Measurements from ENCODE around the gene POLD1. TPM values are rescaled to one million over a fixed set of nuclear protein-coding genes. Genes with fewer than 3 reads are reported as not detected.
A peak's percentile ranks its signal among the peaks of the same experiment; 100 is the strongest.

POLD1 gene
- total and polyA plus RNA-seq, 2 donors (not counting 3 experiments of a cell fraction or from before 2014, with no cell fraction given) = 40.9 to 63.9 TPM

DNA sequence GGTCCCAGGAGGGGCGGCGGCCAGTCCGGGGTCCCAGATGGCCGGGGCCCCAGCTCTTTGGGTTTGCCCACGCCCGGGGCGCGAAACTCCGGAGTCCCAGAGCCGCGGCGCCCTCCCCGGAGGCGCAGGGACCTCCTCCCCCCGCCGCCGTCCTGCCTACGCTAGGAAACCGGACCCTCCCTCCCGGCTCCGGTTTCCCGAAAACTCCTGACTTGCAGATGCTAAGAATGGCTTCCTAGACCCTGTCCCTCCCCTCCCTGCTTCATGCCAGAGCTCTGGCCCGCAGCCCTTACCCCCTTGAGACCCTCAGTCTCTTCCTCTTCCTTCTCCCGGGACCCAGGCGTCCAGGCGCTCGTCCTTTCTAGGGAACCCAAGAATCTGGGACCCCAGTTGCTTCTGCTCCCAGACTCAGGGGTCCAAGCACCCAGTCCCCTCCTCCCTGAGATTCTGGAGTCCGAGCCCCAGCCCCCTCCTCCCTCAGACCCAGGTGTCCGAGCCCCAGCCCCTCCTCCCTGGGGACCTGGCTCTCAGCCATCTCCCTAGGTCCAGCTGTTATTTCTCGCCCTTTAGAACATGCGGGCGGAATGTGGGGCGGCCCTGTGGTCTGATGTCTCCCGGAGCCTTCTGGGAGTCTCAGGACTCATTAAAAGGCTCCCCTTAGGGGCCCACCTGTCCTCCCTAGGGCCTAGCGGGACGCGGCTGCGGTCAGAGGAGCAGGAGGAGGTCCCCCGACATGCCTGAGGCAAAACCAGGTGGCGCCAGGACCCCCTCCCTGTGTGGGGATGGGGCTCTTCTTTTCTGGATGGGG lies 48.3 kb downstream of the POLD1 start, which contains the start of gene MYBPC2:
Gene MYBPC2 (plus strand): TSS at position 672 of the 808 bp plus-strand sequence. CDS start 62 bp downstream, at position 734.
- DNase-seq (ENCODE audit: low read depth, low spot score) = no peak
- no TSS peak for BruUV-seq (replicated peaks)
- no peak for FAIRE-seq
- CTCF ChIA-PET = no interaction called here
- no peak for TF ChIP-seq POLR2A (IDR thresholded peaks at IDR 0.05; ENCODE audit: low read depth, low read length)
- no peak for TF ChIP-seq EZH2 (IDR thresholded peaks at IDR 0.05; ENCODE audit: borderline replicate concordance, low read depth, low read length, severe bottlenecking)
- TF ChIP-seq JUN (IDR thresholded peaks at IDR 0.05; ENCODE audit: borderline replicate concordance, insufficient read depth, insufficient read length, low read depth) = no peak
- TF ChIP-seq, protein P1, sequence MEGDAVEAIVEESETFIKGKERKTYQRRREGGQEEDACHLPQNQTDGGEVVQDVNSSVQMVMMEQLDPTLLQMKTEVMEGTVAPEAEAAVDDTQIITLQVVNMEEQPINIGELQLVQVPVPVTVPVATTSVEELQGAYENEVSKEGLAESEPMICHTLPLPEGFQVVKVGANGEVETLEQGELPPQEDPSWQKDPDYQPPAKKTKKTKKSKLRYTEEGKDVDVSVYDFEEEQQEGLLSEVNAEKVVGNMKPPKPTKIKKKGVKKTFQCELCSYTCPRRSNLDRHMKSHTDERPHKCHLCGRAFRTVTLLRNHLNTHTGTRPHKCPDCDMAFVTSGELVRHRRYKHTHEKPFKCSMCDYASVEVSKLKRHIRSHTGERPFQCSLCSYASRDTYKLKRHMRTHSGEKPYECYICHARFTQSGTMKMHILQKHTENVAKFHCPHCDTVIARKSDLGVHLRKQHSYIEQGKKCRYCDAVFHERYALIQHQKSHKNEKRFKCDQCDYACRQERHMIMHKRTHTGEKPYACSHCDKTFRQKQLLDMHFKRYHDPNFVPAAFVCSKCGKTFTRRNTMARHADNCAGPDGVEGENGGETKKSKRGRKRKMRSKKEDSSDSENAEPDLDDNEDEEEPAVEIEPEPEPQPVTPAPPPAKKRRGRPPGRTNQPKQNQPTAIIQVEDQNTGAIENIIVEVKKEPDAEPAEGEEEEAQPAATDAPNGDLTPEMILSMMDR (IDR thresholded peaks at IDR 0.05; ENCODE audit: extremely low read depth in 1 of 2, insufficient read depth in 1 of 2, low read depth in 1 of 2, low read length in 2 of 2) = no peak
- TF ChIP-seq GATA2 (IDR thresholded peaks at IDR 0.05; ENCODE audit: insufficient read depth, insufficient read length, low read depth, low read length) = no peak
- TF ChIP-seq POLR2AphosphoS5 (IDR thresholded peaks at IDR 0.05; ENCODE audit: insufficient read depth, low read depth, low read length) = no peak
- TF ChIP-seq FOS (IDR thresholded peaks at IDR 0.05; ENCODE audit: borderline replicate concordance, insufficient read depth, low read length) = no peak
- TF ChIP-seq MYC (IDR thresholded peaks at IDR 0.05; ENCODE audit: low read depth, low read length) = no peak
- TF ChIP-seq MAX (IDR thresholded peaks at IDR 0.05; ENCODE audit: insufficient read depth, insufficient read length) = no peak
- peak within 1 kb of the TSS; percentile 99 for H2AFZ ChIP-seq (ENCODE audit: low read depth, low read length)
- H3K4me2 ChIP-seq (ENCODE audit: insufficient read depth, low read length) = peak within 1 kb of the TSS; percentile 55
- no peaks in the 10 kb centered on the region for H3K9me3 ChIP-seq (replicated peaks; ENCODE audit: control insufficient read depth, insufficient read depth, low read length)
- POLR2A ChIA-PET = no interaction called here
- intact Hi-C loops (cut with micrococcal nuclease) = no loop called here
- H3K27ac ChIP-seq (ENCODE audit: insufficient read depth, low read depth, low read length) = peak within 1 kb of the TSS; percentile 17
- no peaks in the 10 kb centered on the region for H4K20me1 ChIP-seq (replicated peaks; ENCODE audit: control insufficient read depth, extremely low read depth, insufficient read depth, low read length)
- H3K4me1 ChIP-seq (ENCODE audit: control insufficient read depth, extremely low read depth, insufficient read depth, low read length) = peaks cover 6% of the 10 kb centered on the region
- no peaks in the 10 kb centered on the region for H3K36me3 ChIP-seq (ENCODE audit: control insufficient read depth in 2 of 2, extremely low read depth in 1 of 2, insufficient read depth in 2 of 2, low read length in 2 of 2)
- H3K9me1 ChIP-seq (replicated peaks; ENCODE audit: control insufficient read depth, extremely low read depth, insufficient read depth, low read length) = no peaks in the 10 kb centered on the region
- H3K27me3 ChIP-seq (ENCODE audit: control insufficient read depth in 2 of 2, insufficient read depth in 2 of 2, low read length in 2 of 2) = peaks cover 4 to 13% of the 10 kb centered on the region in 2 experiments
- dilution Hi-C loops (cut with MboI; ENCODE audit: extremely low pct_ligation_motif_present, low sequenced_read_pairs) = no loop called here
- no peak within 1 kb of the TSS for H3K9ac ChIP-seq (replicated peaks; ENCODE audit: extremely low read depth, insufficient read depth, low read length)
- peak within 1 kb of the TSS; percentile 30 to 51 (median 39) for H3K4me3 ChIP-seq (replicated peaks in 1 of 3; ENCODE audit: insufficient read depth in 1 of 3, low read depth in 1 of 3, low read length in 3 of 3)
- H3K79me2 ChIP-seq (ENCODE audit: control insufficient read depth, insufficient read depth, low read length) = no peaks in the 10 kb centered on the region
